GM10266 (cell line): ENCODE data around the gene CLTRN.

Source experiments
- DNase-seq: peaks from one replicate; pipeline ENCODE4 v3.0.0; 2012; ENCODE audit errors: extremely low spot score
- TF ChIP-seq, protein P1 (sequence below): IDR thresholded peaks from 2 replicates; pipeline ENCODE4 v1.5.1; 2012; ENCODE audit warnings: mild to moderate bottlenecking, low read depth; ENCODE audit not compliant: control insufficient read depth, insufficient read depth; ENCODE audit errors: missing control alignments

The CLTRN gene

DNA sequence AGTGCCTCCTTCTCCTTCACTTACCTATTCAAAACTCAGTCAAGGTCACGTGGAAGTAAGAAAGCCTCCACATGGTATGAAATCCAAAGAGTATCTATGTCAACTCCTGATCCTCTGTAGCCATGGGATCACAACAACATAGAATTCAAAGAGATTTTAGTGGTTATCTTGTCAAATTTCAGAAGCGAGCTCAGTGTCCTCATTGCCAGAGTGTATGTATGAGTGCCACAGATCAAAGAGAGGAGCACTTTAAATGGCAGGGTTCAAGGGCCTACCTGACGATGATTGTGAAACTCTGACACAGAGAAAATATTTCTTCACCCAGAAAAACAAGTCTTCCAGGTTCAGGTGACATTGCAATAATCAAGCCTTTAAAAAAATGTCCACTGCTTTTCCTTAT is 62.7 kb downstream of the CLTRN start:
- DNase-seq: no peak
- TF ChIP-seq, protein P1, sequence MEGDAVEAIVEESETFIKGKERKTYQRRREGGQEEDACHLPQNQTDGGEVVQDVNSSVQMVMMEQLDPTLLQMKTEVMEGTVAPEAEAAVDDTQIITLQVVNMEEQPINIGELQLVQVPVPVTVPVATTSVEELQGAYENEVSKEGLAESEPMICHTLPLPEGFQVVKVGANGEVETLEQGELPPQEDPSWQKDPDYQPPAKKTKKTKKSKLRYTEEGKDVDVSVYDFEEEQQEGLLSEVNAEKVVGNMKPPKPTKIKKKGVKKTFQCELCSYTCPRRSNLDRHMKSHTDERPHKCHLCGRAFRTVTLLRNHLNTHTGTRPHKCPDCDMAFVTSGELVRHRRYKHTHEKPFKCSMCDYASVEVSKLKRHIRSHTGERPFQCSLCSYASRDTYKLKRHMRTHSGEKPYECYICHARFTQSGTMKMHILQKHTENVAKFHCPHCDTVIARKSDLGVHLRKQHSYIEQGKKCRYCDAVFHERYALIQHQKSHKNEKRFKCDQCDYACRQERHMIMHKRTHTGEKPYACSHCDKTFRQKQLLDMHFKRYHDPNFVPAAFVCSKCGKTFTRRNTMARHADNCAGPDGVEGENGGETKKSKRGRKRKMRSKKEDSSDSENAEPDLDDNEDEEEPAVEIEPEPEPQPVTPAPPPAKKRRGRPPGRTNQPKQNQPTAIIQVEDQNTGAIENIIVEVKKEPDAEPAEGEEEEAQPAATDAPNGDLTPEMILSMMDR: no peak

DNA sequence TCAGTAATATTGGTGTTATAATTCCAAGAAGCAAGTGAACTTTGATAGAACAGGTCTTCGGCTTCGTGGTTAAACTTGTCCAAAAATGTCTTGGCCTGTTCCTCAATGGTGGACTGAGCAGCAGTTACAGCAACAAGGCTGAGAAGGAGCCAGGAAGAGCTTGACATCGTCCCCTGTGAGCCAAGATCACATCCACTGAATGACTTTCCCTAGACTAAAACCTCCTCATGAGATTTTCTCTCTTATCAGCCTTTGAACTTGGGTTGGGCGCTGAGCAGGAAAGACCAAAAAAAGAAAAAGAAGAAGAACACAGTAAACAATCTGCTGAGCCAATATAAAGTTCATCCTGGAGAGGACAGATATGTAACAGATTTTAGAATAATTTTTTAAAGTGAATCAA is 63.9 kb downstream of the CLTRN start, which contains the start of gene ACE2:
Gene ACE2, minus strand, starts transcription at position 216 of the 400 bp plus-strand sequence. Its CDS starts 49 bp downstream, at position 167.
- TF ChIP-seq, protein P1: no peak
- DNase-seq: no peak

DNA sequence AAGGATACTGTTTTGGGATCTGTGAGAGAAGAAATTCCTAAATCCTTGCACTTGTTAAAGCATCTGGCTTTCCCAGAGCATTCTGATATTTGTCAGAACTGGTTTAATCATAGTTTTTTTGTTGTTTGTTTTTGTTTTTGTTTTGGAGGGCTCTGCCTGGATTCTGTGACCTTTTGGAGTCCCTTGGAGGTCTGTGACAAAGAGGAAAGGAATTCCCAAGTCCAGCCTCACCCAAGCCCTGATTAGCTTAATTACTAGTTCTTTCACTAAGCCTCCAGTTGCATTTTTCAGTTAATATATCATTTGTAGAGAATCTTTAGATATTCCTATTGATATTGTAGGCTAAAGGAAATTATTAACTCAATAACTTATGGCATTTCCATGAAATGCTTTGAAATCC is 64.6 kb downstream of the CLTRN start:
- no peak for DNase-seq
- TF ChIP-seq, protein P1: no peak

DNA sequence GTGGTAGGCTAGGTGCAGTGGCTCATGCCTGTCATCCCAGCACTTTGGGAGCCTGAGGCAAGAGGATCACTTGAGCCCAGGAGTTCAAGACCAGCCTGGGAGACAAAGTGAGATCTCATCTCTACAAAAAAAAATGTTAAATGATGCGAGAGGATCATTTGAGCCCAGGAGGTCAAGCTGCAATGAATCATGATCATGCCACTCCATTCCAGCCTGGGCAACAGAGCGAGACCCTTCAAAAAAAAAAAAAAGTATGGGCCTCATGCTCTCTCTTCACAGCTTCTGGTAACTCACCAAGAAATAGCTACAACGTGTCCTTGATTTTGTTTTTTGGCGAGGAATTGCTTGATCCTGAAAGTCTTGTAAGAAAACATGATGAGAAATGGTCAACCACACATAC is 65.1 kb downstream of the CLTRN start:
- TF ChIP-seq, protein P1: no peak
- no peak for DNase-seq

DNA sequence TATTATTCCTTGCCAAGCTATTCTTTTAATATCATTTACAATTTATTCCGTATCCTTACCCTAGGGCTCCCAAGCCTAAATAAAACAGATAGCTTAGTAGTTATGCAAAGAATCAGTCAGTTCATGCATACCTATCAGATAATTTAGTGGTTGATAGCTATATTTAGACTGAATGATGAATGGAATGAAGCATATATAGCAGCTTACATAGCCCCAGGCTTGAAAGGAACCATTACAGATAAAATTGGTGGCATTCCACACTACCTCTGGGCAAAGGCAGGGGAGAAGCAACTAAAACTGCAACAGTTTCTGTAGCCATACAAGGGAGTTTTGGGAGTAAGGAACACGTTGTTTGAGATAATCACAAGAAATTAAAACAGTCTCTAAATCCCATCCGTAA is 66.6 kb downstream of the CLTRN start:
- no peak for DNase-seq
- TF ChIP-seq, protein P1: no peak

DNA sequence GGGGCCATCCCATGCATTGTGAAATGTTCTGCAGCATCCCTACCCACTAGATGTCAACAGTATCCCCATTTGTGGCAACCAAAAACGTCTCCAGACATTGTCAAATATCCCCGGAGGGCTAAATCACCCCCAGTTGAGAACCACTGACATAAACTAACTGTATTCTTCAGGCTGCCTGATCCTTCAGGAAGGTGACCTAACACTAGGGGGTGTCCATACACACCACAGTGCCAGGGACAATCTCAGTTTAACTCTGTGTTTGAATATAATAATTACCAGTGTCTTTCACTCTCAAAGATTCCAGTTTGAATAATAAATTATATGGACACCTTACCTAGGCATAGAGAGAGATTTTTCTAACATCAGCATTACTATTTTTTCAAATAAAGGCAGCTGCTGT is 70.2 kb downstream of the CLTRN start:
- TF ChIP-seq, protein P1: no peak
- no peak for DNase-seq

DNA sequence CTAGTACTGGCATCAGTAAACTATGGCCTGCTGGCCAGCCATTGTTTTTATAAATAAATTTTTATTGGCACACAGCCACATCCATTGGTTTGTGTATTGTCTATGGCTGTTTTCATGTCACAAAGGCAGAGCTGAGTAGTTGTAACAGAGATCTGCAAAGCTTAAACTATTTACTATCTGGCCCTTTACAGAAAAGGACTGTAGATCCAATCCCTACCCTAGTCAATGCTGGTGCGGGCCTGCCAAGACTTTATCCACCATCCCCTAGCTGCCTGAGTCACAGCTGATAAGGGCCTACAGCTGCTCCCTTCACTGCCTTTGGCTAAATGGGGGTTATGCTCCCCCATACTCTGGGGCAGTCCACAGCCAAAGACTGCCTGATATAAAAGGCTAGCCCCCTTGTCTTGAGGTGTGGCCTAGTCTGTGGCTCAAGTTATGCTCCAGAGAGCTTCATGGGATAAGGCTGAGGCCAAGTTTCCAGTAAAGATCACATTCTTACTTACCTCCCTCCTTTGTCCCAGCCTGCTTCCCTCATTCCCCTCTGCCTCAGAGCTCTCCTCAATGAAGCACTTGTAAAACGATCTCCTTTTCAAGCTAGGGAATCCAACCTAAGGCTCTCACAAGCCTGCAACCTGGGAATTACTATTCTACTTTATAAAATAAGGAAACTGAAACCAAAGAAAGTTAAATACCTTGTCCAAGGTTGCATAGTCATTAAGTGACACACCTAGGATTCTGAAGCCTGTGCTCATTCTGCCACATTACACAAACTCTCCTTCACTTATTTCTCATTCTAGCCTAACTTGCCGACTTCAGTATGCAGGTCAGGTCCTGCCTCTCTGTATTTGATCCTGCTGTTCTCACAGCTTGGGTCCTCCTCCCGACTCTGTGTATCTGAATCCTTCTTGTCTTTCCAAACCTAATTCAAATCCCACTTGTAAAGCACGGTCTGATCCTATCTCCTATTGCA is 84.5 kb downstream of the CLTRN start:
- no peak for DNase-seq
- TF ChIP-seq, protein P1: no peak
